Measurements from ENCODE around the gene VPS72.

VPS72 gene

DNA sequence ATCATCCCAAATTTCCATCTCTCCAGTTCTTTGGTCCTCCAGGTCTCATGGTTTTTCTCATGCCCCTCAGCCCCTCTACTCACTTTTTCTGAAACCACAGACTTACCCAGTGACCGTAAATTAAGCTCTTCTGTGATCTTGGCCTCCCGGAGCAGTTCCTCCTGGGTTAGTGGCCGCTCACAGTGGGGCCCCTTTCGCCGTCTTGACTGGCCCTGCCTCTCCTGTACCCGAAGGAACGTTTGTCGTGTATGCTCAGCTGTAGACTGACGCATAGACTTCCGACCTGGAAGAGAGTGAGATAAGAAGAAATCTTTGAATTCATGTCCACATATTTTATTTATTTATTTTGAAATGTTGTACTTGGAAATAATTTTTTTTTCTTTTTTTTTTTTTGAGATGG lies 5.8 kb downstream of the VPS72 start:
- no peak for DNase-seq

DNA sequence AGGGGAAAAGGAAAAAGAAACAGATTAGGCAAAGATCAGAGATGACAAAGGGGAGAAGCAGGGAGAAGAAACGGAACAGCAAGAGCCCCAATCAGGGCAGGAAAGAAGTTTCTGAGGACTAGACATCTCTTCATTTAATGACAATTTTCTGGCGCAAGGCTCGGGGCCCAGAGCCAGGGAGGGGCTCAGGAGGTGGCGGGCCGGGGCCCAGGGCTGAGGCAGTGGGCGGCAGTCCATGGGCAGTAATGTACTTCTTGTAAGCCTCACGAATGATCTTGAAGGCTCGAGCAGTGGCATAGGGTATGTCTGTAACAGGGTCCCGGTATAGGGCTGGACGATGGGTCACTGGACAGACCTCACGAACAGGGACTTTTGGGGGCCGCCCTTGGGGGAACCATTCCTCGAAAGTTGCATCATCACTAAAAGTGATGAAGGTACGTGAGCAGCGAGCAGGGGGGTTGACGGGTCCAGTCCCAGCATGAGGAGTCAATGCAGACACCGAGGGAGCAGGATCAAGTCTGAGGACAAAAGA lies 13.4 kb downstream of the VPS72 start:
- DNase-seq = no peak

DNA sequence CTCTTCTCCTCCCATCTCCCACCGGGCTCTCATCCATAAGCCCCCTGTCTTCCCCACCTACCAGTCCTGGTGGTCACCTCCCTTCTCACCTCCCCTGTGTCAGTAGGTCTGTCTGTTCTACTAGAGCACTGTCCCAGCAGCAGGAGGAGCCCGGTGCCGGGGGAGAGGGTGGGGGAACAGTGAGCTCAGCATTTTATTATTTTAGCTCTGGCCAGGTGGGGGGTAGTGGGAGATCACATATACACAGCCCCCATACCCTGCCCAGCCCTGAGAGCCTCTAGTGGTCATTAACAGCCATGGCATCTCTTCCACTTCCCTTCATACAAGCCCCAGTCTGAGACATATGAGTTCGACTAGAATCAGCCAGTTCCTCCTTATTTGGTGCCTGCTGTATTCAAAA lies 14.1 kb downstream of the VPS72 start, which contains the start of gene TMOD4:
Gene TMOD4, minus strand, starts transcription at position 119 of the 400 bp plus-strand sequence. CDS start 1,106 bp downstream, outside the sequence.
- DNase-seq = no peak

DNA sequence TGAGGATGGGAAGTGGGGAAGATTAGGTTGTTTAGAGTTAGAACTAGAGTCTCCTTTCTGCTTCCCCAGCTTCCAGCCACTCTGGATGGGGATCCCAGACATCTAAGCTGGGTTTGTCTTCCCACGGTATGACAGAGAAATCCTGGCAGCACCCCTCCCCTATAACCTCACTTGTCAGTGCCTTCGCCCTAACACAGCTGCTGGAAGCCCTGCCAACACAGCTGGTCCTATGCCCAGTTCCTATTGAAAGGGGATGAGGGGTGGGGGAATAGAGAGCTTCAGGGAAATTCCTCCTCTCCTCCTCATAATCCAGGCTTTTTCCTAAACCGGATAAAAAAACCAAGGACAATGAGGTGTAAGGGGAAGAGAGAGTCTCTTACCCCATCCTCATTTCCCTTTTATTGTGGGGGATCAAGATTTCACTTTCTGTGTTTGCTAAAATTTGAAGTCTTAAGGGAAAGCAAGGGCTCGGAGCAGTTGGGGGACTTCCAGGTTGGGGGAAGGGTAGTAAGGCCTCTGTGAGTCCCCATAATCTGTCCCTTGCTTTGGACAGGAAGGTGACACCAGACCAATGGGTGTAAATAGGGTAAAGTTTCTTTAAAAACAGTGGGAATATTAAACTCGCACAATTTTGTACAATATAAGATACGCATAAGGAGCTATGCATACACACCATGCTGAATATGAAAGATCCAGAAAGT lies 14.8 kb downstream of the VPS72 start:
- no peak for DNase-seq

DNA sequence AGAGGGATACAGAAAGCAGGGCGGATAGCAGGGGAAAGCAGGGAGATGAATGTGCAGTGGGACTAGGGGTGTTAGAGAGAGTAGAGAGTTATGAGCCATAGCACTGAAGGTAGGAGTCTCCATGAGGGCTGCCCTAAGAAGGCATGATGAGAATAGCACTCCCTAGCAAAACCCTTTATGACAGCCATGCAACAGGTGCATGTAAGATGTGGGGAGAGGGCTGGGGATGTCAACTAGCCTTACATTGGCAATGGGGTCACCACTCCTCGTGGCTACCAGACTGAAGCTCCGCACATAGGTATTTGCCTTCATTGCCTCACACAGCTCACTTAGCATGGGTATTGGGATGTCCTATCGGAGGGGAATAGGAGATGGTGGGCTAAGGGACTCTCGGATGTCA lies 18.8 kb downstream of the VPS72 start:
- DNase-seq = no peak

DNA sequence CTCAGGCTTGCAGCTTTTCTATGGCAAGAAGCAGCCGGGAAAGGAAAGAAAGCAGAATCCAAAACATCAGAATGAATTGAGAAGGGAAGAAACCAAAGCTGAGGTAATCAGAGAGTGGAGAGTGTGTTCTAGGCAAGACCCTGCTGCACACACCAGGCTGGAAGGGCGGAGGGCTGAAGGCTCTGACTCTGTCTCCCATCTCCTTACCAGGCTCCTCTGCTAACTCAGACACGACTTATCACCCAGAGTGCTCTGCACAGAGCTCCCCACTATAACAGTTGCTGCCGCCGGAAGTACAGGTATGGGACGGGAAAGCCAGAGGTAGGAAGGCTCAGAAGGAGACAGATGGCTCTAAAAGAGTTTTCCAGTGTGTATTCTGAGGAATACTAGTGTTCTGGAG lies 22.9 kb downstream of the VPS72 start:
- DNase-seq = no peak

DNA sequence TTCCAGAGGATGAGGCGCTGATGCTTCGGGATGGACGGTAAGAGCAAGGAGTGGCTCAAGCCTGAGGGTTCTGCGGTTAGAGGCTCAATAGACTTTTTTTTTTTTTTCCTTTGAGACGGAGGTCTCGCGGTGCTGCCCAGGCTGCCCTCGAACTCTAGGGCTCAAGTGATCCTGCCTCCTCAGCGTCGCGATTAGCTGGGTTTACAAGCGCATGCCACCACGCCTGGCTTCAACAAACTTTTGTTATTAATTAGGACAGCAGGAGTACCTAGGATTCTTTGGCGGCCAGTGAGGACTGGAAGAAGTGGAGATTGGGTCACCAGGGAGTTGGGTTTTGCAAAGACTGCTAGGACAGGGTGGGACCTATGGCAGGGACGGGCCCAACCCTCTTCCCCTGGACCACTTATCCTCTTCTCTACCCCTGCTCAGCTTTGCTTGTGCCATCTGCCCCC lies 23.5 kb downstream of the VPS72 start:
- no peak for DNase-seq

DNA sequence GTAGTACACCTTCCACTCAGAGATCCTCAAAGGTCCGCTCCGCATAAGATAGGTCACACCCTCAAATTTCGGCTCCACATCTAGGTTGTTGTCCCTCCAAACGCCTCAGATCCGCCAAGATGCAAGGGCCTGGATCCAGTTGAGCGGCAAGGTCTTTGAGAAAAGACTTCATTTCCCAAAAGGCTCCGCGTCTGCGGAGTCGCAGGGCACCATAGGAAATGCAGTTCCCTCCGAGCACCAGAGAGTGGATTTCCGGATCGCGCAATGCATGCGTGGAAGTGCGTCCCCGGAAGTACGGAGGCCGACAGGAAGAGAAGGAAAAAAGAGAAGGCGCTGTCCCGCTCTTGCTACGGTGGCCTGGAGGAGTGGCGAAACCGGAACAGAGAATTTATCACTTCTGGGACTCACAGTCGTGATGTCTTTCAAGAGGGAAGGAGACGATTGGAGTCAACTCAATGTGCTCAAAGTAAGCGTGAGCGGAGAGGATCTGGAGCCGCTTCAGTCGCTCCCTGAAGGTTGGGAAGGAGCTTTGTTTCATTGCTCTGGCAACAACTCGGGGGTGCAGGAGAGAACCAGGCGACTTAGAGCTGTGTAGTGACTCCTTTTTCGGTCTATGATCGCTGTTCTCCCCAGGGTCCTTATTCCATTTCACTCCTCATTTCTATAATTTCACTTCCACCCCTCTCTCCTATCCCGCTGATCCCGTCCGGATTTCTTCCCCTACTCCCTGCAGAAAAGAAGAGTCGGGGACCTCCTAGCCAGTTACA lies 24.1 kb downstream of the VPS72 start, which contains the start of the genes LYSMD1 and SCNM1:
Gene LYSMD1, minus strand, starts transcription at position 165 of the 767 bp plus-strand sequence. CDS start 644 bp downstream, outside the sequence.
Gene SCNM1, plus strand, starts transcription at position 407 of the 767 bp plus-strand sequence. Its CDS starts 9 bp downstream, at position 416.
- peak; percentile 97 to 98 for DNase-seq

DNA sequence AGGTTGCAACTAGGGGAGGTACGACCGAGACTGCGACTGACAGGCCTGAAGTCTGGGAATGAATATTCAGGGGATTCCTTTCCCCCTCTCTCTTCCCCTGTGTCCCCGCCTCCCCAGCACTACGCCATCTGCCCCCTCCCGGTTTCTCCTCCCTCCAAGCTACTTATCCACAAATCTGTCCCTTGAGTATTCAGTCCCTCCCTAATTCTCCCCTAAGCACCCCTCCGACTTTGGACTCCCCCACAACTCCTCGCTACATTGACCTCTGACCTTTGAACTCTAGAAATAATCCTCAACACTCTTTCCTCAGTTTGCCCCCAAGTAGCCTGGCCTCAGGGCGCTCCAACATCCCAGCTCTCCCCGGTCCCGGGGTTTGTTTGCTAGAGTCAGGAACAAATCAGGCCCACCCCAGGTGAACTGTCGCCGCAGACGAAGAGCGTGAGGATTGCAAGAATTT lies 24.7 kb downstream of the VPS72 start:
- no peak for DNase-seq

DNA sequence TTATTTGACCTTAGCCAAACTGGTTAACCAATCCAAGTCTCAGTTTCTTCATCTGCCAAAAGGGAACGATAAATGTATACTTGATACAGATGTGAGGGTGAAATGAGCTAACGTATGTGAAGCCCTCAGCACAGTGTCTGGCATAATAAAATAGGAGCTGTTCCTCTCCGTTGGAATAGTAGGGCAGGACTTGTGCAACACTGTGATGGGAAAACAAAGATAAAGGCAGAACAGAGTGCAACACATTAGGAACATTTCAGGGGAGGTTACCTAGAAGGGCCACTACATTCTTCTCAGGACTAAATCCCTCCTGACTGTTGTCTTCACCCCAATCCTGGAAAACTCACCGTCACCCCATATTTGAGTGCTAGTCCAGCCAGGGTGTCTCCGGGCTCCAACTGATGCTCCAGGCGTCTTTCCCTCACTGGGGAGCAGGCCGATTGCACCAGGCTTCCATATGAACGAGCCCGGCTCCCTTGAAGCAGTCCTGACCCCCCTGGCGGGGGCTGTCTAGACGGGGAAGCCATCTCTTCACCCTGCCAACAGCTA lies 25.2 kb downstream of the VPS72 start:
- no peak for DNase-seq

DNA sequence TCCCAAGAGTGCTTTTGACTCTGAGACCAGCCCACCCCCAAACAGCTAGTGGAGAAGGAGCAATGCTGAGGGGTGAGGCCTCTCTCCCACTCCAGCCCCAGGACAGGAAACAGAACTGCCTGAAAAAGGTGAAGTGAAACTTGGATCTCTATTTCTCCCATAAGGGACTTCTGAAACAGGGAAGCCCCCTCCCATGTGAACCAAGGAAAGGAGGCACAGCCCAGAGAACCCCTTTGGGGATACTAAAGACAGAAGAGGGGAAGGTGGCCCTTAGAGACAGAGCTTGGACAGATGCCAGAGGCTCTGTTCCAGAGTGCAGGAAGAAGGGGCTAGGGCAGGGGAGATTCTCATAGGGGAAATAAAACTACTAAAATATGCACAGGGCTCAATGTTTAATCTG lies 30.6 kb downstream of the VPS72 start:
- DNase-seq = no peak

DNA sequence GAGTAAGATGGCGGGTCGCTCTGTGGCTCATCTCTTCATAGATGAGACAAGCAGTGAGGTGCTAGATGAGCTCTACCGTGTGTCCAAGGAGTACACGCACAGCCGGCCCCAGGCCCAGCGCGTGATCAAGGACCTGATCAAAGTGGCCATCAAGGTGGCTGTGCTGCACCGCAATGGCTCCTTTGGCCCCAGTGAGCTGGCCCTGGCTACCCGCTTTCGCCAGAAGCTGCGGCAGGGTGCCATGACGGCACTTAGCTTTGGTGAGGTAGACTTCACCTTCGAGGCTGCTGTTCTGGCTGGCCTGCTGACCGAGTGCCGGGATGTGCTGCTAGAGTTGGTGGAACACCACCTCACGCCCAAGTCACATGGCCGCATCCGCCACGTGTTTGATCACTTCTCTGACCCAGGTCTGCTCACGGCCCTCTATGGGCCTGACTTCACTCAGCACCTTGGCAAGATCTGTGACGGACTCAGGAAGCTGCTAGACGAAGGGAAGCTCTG lies 31.2 kb downstream of the VPS72 start:
- no peak for DNase-seq

DNA sequence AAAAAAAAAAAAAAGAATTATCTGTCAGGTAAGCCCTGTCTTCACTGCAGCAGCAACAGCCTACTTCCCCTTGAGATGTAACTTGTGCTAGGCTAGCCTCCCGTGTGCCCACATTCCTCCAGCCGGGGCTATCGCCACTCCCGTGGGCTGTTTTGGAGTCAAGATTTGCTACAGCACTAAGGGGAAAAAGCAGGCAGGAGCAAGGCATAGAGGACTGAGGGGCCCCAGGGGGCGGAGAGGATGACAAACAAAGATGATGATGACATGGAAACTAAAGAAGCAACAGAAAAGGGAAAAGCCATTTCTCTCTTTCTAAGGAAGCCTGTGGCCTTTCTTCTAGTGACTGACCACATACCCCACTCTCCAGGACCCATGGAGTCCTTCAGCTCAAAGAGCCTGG lies 31.7 kb downstream of the VPS72 start:
- DNase-seq = no peak

DNA sequence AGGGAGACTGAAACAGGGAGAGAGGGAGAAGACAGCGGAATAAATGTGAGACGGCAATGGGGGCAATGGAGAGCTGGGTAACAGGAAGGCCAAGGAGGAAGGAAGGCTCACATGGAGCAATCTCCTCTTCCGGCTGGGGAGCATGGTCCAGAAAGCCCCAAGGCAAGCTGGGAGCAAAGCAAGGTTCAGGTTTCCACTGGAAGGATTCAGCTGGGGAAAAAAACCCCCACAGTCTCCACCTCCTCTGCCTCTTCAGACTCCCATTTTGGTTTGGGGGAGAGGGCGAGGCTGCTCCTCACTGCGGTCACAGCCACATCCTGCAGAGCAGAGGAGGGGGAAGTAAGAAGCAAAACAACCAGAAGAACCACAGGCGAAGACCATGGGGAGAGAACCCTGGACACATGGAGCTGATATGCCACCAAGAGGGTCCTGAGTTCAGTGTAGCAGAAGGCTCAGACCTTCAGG lies 32.9 kb downstream of the VPS72 start:
- peak; percentile 54 to 72 for DNase-seq

DNA sequence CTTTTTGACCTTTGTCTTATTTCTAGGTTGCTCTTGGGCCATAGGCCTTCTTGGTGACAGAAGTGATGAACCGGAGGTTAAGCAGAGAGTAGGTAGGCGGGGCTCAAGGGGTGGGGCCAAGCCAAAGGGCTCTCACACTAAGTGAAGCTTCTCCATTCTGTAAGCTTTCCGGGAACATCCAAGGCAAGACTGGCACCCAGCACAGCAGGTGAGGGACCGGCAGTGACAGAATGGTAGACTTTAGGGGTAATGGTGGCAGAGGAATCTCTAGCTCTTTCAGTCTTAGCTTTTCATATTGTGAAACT lies 33.5 kb downstream of the VPS72 start, which contains the start of gene TNFAIP8L2:
Gene TNFAIP8L2, plus strand, starts transcription at position 135 of the 305 bp plus-strand sequence. CDS start 2,049 bp downstream, outside the sequence.
- peak; percentile 79 to 82 for DNase-seq

DNA sequence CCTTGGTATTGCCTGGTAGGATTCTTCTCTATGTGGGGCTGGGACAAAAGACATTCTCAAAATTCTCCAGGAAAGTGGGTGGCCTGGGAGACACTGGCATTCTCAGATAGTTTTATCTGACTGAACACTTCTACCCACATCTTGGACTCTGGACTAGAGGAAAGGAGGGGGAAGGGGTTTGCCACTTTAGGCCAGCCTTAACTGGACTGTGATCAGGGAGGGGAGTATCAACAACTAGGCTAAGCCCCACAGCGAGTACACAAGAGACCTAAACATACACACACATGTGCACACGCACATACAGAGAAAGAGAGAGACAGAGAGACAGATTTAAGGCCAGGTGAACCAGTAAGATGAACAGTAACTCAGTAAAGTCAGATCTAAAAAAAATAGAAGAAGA lies 42.3 kb downstream of the VPS72 start:
- DNase-seq = no peak

DNA sequence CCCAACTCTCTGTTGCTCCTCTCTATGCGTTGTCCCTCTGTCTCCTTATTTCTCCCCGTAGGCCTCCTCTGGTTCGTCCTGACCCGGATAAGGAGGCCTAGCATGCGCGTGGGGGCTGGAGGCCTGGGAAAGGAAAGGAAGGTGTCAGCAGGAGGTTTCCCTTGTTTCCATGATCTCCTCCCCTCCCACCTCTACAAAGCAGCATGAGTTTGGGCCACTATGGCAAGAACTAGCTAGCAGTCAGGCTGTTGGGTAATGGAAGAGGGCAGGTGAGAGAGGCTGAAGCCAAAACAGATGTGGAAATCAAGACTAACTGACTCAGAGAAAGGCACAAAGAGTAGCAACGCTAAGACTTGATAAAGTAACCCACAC lies 42.9 kb downstream of the VPS72 start:
- DNase-seq = no peak

DNA sequence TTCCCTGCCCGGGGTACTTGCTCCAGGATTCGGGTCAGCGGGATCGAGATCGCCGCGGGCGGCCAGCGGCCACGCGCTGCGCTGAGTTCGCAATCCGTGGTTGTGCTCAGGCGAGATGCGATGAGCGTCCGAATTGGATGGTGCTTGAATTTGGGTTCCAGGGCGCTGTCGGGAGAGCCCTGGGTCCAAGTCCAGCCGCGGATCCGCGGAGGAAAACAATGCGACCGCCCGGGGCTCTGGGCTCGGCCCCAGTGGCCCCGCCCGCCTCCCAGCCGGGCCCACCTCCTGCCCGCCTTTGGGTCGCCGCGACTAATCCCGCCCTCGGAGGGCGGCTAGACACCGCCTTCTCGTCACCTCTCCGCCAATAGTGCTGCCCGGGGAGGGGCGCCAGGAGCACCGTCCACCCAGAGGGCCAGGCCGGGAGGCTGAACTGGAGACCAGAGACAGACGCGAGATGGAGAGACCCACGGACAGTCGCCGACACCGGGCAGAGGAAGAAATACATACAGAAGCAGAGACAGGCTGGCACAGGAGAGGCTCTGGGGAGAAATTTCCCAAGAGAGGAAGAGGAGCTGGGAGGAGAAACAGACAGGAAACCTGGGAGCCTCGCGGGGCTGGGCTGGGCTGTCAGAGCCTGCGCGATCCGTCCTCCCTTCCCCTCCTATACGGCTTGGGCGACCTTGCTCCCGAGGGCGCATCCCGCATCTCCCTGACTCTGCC lies 43.4 kb downstream of the VPS72 start, which contains the start of gene SEMA6C:
Gene SEMA6C, minus strand, starts transcription at position 220 of the 720 bp plus-strand sequence. CDS start 4,010 bp downstream, outside the sequence.
- DNase-seq = peak; percentile 84 to 89

DNA sequence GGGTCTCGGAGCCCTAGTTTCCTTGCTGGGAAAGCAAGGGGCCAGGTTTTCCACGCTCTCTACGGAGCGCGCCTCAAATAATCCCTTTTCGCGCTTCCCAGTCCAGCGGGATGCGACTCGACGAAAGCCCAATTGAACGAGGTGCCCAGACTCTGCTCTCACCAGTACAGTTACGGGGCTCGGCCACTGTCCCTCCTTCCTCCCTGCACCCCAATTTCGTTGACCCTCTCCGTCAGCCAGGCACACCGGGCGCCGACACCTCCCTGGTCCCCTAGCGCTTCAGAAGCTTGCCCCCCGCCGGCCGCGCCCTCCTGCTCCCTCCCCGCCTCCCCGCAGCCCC lies 44.0 kb downstream of the VPS72 start:
- no peak for DNase-seq

DNA sequence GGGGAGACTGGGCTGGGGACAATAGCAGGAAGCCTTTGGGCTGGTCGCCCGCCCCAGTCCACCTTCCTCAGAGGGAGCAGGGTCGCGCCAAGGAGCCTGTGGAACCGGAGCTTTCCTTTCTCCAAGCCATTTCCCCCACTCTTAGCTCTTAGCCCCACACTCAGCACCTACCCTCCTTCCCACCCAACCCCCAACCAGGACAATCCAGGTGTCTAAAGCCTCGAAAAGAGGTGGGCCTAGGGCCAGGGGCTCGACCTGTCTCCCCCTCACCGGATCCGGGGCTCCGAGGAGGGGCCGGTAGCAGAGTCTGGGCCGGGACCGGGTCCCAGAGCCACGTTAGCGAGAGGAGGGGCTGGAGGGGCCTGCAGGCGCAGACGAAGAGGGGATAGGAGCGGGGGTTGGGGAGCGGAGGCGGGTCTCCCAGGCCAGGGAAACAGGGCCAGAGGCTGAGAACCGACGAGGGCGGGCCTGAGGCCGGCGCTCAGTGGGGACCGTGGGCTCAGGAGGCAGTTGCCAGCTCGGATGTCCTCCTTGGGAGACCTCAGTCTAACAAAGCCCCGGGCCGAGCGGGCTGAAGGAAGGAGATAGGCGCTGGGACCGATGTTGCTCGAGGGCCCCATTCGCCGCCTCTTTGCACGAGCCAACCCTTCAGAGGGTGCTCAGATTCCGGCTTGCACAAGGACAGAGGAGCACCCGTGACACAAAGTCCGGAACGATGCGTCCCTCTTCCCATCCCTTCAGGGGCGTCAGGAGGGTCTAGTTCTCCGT lies 44.5 kb downstream of the VPS72 start:
- DNase-seq = no peak

DNA sequence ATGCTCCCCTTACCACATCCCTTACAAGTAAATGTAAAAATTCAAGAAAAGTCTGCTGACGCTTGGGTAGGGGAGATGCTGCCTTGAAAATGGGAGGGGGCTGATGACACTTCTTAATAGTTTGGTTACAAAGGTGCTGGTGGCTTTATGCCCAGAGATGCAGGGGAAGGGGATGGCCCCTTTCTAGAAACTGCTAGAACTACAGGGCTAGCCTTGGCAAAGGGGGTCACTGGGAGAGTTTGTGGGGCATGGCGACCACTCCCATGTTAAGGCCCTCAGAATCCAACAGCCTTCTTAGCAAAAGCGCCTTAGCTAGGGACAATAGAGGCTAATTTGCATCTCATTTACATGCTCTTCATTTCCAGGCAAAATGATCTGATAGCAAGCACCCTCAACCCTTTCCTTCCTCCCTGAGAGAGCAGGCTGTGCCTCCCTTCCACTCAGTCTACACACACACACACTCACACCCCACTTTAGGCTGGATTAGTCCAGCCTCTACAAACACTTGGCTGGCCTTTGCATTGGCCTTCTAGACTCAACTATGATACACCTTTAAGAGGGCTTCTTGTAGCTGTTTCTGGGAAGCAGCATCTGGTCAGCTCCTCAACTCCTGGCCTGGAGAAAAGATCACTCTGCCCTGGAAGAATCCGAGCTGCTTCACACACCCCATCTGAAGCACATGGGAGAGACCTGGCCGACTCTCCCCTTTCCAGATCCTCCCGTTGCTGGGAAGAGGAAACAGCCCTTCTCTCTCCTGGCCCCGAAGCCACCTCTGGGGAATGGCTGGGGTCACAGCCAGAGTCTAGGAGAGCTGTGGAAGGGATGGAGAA lies 45.3 kb downstream of the VPS72 start:
- DNase-seq = no peak
